ENCODE data around the gene ZNF362.

Gene ZNF362

GRCh38 chr1:33246171-33246570 lies 10.1 kb upstream of the ZNF362 start:
- DNase-seq, result no peak

GRCh38 chr1:33247545-33247944 lies 8.7 kb upstream of the ZNF362 start:
- no peak for DNase-seq

- DNase-seq, result no peak
These were observed 8.0 kb upstream of the ZNF362 start for GRCh38 chr1:33248244-33248643.

GRCh38 chr1:33249422-33249821 lies 6.9 kb upstream of the ZNF362 start:
- no peak for DNase-seq

GRCh38 chr1:33250217-33250616 lies 6.1 kb upstream of the ZNF362 start:
- DNase-seq, result no peak

- no peak for DNase-seq
These were observed 5.6 kb upstream of the ZNF362 start for GRCh38 chr1:33250724-33251123.

- DNase-seq, result no peak
These were observed 1.8 kb upstream of the ZNF362 start for GRCh38 chr1:33254491-33254890.

GRCh38 chr1:33255347-33256220 lies 708 bp upstream of the ZNF362 start:
- no peak for DNase-seq

GRCh38 chr1:33256221-33256470 lies 146 bp upstream of the ZNF362 start:
- DNase-seq, result no peak

- DNase-seq, result no peak
These were observed 997 bp downstream of the ZNF362 start for GRCh38 chr1:33257207-33257771.

GRCh38 chr1:33257772-33258712 lies 1.8 kb downstream of the ZNF362 start:
- no peak for DNase-seq

GRCh38 chr1:33258788-33259274 lies 2.5 kb downstream of the ZNF362 start:
- no peak for DNase-seq

- DNase-seq, result no peak
These were observed 3.6 kb downstream of the ZNF362 start for GRCh38 chr1:33259879-33260278.

- no peak for DNase-seq
These were observed 4.1 kb downstream of the ZNF362 start for GRCh38 chr1:33260439-33260838.

- no peak for DNase-seq
These were observed 5.1 kb downstream of the ZNF362 start for GRCh38 chr1:33261344-33261743.

- DNase-seq, result no peak
These were observed 7.7 kb downstream of the ZNF362 start for GRCh38 chr1:33263890-33264504.

GRCh38 chr1:33265780-33266605 lies 9.7 kb downstream of the ZNF362 start:
- no peak for DNase-seq

GRCh38 chr1:33266766-33267165 lies 10.5 kb downstream of the ZNF362 start:
- no peak for DNase-seq

- no peak for DNase-seq
These were observed 11.3 kb downstream of the ZNF362 start for GRCh38 chr1:33267468-33268205.

- no peak for DNase-seq
These were observed 12.2 kb downstream of the ZNF362 start for GRCh38 chr1:33268457-33268856.

GRCh38 chr1:33268927-33269610 lies 12.8 kb downstream of the ZNF362 start:
- no peak for DNase-seq
